ENCODE measurements around the gene UNC13D.

UNC13D gene

DNA sequence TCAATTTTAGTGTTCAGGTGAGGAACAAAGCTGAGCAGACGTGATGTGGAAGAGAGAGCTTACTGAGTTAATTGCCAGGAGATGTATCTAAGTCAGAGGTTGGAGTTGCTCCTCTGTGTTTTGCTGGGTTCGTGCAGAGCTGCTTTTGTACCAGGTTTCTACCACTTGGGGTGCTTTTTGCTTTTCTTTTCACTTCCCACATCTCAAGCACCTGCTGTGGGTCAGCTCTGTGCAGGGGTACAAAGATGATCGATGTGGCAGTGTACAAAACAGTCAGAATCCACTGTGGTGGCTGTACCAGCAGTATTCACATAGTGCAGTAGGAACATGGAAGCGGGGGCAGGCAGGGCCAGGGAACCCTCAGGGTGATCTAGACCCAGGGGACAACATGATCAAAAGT is 44.8 kb downstream of the UNC13D start:
- TF ChIP-seq, protein P1, sequence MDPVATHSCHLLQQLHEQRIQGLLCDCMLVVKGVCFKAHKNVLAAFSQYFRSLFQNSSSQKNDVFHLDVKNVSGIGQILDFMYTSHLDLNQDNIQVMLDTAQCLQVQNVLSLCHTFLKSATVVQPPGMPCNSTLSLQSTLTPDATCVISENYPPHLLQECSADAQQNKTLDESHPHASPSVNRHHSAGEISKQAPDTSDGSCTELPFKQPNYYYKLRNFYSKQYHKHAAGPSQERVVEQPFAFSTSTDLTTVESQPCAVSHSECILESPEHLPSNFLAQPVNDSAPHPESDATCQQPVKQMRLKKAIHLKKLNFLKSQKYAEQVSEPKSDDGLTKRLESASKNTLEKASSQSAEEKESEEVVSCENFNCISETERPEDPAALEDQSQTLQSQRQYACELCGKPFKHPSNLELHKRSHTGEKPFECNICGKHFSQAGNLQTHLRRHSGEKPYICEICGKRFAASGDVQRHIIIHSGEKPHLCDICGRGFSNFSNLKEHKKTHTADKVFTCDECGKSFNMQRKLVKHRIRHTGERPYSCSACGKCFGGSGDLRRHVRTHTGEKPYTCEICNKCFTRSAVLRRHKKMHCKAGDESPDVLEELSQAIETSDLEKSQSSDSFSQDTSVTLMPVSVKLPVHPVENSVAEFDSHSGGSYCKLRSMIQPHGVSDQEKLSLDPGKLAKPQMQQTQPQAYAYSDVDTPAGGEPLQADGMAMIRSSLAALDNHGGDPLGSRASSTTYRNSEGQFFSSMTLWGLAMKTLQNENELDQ (tag by site-specific recombination; IDR thresholded peaks at IDR 0.05; ENCODE audit: low read depth), result no peak
- TF ChIP-seq ZNF423 (tag by site-specific recombination; IDR thresholded peaks at IDR 0.05) (no peak), BCL11A (tag by site-specific recombination; IDR thresholded peaks at IDR 0.05; ENCODE audit: low read depth) (no peak), SP3 (tag by site-specific recombination; IDR thresholded peaks at IDR 0.05) (no peak), ZNF837 (tag by site-specific recombination; IDR thresholded peaks at IDR 0.05) (no peak), ZBTB17 (tag by site-specific recombination; IDR thresholded peaks at IDR 0.05) (no peak), SP2 (tag by site-specific recombination; IDR thresholded peaks at IDR 0.05) (no peak), GLI2 (tag by site-specific recombination; IDR thresholded peaks at IDR 0.05; ENCODE audit: borderline replicate concordance, low read depth) (no peak), ZNF416 (tag by site-specific recombination; IDR thresholded peaks at IDR 0.05) (no peak), ZNF658 (tag by site-specific recombination; IDR thresholded peaks at IDR 0.05) (no peak), KLF1 (tag by site-specific recombination; IDR thresholded peaks at IDR 0.05) (no peak)
- TF ChIP-seq, protein P2, sequence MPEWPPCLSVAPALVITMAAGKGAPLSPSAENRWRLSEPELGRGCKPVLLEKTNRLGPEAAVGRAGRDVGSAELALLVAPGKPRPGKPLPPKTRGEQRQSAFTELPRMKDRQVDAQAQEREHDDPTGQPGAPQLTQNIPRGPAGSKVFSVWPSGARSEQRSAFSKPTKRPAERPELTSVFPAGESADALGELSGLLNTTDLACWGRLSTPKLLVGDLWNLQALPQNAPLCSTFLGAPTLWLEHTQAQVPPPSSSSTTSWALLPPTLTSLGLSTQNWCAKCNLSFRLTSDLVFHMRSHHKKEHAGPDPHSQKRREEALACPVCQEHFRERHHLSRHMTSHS (tag by site-specific recombination; IDR thresholded peaks at IDR 0.05), result no peak
- TF ChIP-seq, protein P3, sequence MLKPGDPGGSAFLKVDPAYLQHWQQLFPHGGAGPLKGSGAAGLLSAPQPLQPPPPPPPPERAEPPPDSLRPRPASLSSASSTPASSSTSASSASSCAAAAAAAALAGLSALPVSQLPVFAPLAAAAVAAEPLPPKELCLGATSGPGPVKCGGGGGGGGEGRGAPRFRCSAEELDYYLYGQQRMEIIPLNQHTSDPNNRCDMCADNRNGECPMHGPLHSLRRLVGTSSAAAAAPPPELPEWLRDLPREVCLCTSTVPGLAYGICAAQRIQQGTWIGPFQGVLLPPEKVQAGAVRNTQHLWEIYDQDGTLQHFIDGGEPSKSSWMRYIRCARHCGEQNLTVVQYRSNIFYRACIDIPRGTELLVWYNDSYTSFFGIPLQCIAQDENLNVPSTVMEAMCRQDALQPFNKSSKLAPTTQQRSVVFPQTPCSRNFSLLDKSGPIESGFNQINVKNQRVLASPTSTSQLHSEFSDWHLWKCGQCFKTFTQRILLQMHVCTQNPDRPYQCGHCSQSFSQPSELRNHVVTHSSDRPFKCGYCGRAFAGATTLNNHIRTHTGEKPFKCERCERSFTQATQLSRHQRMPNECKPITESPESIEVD (tag by site-specific recombination; IDR thresholded peaks at IDR 0.05), result no peak
- TF ChIP-seq, protein P4, sequence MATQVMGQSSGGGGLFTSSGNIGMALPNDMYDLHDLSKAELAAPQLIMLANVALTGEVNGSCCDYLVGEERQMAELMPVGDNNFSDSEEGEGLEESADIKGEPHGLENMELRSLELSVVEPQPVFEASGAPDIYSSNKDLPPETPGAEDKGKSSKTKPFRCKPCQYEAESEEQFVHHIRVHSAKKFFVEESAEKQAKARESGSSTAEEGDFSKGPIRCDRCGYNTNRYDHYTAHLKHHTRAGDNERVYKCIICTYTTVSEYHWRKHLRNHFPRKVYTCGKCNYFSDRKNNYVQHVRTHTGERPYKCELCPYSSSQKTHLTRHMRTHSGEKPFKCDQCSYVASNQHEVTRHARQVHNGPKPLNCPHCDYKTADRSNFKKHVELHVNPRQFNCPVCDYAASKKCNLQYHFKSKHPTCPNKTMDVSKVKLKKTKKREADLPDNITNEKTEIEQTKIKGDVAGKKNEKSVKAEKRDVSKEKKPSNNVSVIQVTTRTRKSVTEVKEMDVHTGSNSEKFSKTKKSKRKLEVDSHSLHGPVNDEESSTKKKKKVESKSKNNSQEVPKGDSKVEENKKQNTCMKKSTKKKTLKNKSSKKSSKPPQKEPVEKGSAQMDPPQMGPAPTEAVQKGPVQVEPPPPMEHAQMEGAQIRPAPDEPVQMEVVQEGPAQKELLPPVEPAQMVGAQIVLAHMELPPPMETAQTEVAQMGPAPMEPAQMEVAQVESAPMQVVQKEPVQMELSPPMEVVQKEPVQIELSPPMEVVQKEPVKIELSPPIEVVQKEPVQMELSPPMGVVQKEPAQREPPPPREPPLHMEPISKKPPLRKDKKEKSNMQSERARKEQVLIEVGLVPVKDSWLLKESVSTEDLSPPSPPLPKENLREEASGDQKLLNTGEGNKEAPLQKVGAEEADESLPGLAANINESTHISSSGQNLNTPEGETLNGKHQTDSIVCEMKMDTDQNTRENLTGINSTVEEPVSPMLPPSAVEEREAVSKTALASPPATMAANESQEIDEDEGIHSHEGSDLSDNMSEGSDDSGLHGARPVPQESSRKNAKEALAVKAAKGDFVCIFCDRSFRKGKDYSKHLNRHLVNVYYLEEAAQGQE (tag by site-specific recombination; IDR thresholded peaks at IDR 0.05), result no peak
- ChIA-PET POLR2A (interaction anchor here (0.8 to 7.0 kb wide), 6 partner anchors 10 to 19 kb away, joined by 3 to 51 read pairs (median 6); partner anchors contain the start of gene UNK), CTCF (interaction anchor here (0.9 to 1.5 kb wide), 2 partner anchors 10 to 31 kb away, joined by 3 to 4 read pairs; no protein-coding TSS in a partner anchor)
- Histone ChIP-seq H3K27ac (ENCODE audit: extremely low read depth, low read depth, low read length) (no peak overlapping the region), H3K4me1 (ENCODE audit: control insufficient read depth, insufficient read depth, low read length) (no peaks in the 10 kb centered on the region), H3K9me3 (ENCODE audit: control insufficient read depth, insufficient read depth, low read depth, low read length) (no peaks in the 10 kb centered on the region), H3K4me3 (ENCODE audit: low read depth, low read length) (no peak overlapping the region), H3K36me3 (ENCODE audit: control insufficient read depth in 2 of 2, insufficient read depth in 1 of 2, low read length in 2 of 2) (peaks cover 55 to 69% of the 10 kb centered on the region in 2 experiments)

DNA sequence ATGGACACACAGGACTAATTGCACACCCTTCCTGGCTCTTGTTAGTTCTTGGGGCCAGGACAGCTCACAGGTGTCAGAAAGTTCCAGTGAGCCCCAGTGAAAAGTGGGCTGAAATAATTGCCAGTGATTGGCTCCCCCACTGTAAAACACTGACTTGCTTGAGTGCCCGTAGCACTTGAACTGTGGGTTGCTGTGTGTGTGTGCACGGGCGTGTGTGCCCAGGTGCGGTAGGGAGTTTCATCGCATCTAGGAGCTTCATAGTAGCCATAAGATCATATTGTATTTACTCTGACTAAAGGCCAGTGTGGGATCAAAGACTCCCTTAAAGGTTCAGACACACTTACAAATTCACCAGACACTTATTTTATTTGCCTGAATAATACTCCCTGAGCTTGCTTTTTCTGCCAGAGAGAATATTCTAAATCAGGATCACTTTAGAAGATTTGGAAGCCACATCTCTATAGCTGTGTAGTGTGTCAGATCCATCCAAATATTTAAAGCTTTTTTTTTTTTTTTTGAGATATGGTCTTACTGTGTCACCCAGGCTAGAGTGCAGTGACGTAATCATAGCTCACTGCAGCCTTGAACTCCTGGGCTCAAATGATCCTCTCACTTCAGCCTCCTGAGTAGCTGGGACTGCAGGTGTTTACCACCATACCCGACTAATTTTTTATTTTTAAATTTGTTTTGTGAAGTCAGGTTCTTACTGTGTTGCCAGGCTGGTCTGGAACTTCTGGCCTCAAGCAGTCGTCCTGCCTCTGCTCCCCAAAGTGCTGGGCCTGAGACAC is 48.2 kb downstream of the UNC13D start:
- Histone ChIP-seq H3K4me3 (ENCODE audit: low read depth, low read length) (no peak overlapping the region), H3K36me3 (ENCODE audit: control insufficient read depth in 2 of 2, insufficient read depth in 1 of 2, low read length in 2 of 2) (peaks cover 56 to 86% of the 10 kb centered on the region in 2 experiments), H3K4me1 (ENCODE audit: control insufficient read depth, insufficient read depth, low read length) (peaks cover 2% of the 10 kb centered on the region; the same call in 1 of the 2 replicates), H3K9me3 (ENCODE audit: control insufficient read depth, insufficient read depth, low read depth, low read length) (no peaks in the 10 kb centered on the region), H3K27ac (ENCODE audit: extremely low read depth, low read depth, low read length) (no peak overlapping the region)
- ChIA-PET POLR2A (interaction anchor here (0.6 to 7.0 kb wide), 6 partner anchors 8 to 29 kb away, joined by 3 to 51 read pairs (median 5); partner anchors contain the start of gene UNK), CTCF (interaction anchor here (0.6 to 2.7 kb wide), 7 partner anchors 8 to 897 kb away, joined by 3 to 10 read pairs (median 5); no protein-coding TSS in a partner anchor)
- TF ChIP-seq ZNF426 (tag by site-specific recombination; IDR thresholded peaks at IDR 0.05) (no peak), ZNF174 (tag by site-specific recombination; IDR thresholded peaks at IDR 0.05) (no peak), ZNF701 (tag by site-specific recombination; IDR thresholded peaks at IDR 0.05) (no peak)

All from HEK293 (cell line).